HG03469 (cell line): Measurements from ENCODE around the gene PTPN9.

Experiments
- ATAC-seq: cut with Tn5 transposase; IDR thresholded peaks from one replicate; pipeline ENCODE4 v1.9.1; 2021; ENCODE audit warnings: mild to moderate bottlenecking, moderate library complexity, moderate number of reproducible peaks; ENCODE audit not compliant: unreplicated experiment

The PTPN9 gene

DNA sequence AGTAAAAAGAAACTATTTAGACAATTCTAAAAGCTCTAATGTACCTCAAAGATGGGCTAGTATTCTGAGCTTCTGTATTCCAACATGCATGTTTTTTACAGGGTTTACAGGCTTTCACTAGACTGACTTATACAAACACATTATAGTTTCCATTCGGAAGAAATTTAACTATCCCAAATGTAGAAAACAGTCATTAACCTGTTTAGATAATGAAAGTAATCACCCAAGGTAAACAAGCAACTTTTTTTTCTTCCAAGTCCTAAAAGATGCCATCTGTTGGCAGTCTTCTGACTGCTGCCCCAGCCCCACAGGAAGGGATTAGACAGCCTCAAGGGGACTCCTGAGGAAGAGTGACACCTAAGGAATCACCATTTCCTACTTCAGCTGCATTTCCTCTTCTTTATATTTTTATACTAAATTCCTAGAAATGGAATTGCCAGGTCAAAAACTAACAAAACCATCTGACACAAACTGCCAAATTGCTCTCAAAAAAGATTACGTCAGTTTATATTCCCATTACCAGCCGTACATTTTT lies 153.1 kb downstream of the PTPN9 start:
- no peak for ATAC-seq

DNA sequence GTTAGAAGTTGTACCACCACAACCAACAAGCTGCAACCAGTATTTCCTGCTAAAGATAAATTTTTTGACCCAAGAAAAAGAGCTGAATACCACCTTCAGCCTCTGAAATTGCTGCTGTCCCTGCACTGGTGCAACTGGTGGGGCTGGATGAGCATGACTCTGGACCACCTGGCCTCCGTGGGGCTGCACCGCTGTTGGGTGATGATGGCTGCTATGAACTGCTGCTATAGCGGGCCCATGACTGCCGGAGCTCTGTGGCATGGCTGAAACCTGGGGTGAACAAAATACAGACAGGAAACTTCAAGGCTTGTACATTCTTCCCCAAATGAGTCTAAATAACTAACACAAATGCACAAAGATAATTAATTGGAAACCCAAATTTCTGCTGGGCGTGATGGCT lies 156.6 kb downstream of the PTPN9 start:
- no peak for ATAC-seq

DNA sequence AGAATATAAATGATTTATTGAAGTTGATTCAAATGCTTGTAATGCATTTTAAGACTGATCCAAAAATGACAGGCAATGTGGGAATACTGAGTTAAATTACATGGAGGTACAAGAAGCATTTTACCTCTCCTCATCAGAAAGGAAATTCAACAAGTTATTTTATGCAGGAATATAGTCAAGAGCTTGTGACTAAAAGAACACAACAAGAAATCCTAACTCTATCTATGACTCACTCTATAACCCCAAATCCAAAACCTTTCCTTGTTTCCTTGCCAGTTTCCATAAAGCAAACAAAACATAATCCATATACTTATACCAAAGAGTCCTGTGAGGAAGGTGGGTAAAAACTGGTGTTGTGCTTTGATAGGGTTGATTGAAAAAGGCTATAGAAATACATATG lies 158.4 kb downstream of the PTPN9 start:
- ATAC-seq = no peak

DNA sequence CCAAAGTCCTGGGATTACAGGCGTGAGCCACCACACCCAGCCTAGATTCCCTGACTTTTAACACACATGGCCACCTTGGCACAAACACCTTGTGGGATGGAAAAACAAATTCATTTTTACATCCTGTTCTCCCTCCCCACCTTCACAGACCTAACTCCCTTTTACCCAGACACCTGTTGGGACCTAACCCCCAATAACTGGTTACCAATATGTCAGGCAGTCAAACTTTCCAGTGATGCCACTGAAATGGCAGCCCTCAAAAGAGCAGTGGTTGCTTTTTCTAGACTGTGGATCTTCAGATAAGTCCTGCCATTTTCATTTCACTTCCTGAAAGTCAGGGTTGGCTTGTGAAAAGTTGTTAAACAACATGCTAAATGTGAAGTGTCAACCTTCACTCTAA lies 162.5 kb downstream of the PTPN9 start:
- ATAC-seq = no peak
